Activated naive CD4-positive, alpha-beta T cell treated with anti-CD3 and anti-CD28 coated beads, Interleukin-2, amount 10 ng/mL, durations not matched to agents 7 days and 5 days (primary cell): ENCODE results near the gene C1orf141.
A peak's percentile ranks its signal among the peaks of the same experiment; 100 is the strongest.

Source experiments
- CTCF ChIA-PET: fragments of 350-600 bp; sonication (Branson Sonifier 250); formaldehyde crosslinking; loops from one replicate; lab custom pipeline; 2021; ENCODE audit warnings: antibody characterized with exemption; lab: Charles Lee
- DNase-seq: peaks from one replicate; pipeline ENCODE4 v3.0.0-alpha.2; 2020
- H3K27ac Mint-ChIP-seq: one replicate; pipeline ENCODE4 v1.8.0; 2021; ENCODE audit warnings: mild to moderate bottlenecking, moderate library complexity, mixed read lengths
- H3K27me3 Mint-ChIP-seq: one replicate; pipeline ENCODE4 v1.8.0; 2021; ENCODE audit warnings: mild to moderate bottlenecking, mixed read lengths
- H3K36me3 Mint-ChIP-seq: one replicate; pipeline ENCODE4 v1.8.0; 2021; ENCODE audit warnings: mixed read lengths
- H3K4me1 Mint-ChIP-seq: one replicate; pipeline ENCODE4 v1.8.0; 2021; ENCODE audit warnings: mixed read lengths
- H3K4me3 Mint-ChIP-seq: one replicate; pipeline ENCODE4 v1.8.0; 2021; ENCODE audit warnings: mild to moderate bottlenecking, moderate library complexity, mixed read lengths
- H3K9me3 Mint-ChIP-seq: one replicate; pipeline ENCODE4 v1.8.0; 2021; ENCODE audit warnings: mixed read lengths

The C1orf141 gene

DNA sequence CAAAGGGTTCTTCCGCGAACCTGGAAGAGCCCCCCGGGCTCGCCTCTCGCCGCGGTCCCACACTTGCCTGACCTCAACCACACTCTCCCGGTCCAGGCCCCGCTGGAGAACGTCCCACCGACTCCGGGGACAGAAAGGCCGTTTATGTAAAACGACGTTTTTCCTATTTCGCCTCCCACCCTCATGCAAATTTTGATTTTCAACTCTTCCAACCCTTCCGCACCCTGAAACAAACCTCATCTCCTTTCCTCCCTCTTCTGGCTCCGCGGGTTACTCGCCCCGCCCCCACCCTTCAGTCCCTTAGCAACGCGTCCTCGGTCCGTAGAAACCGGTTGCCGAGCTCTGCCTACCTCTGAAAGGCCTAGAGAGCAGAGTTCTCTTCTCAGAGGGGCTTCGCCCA, at the start of gene C1orf141:
C1orf141 (minus strand) TSS at position 276 of the 400 bp plus-strand sequence. CDS start 7,730 bp downstream, outside the sequence.
- CTCF ChIA-PET, result interaction anchor here (0.6 to 1.6 kb wide), 4 partner anchors 9 to 79 kb away, joined by 3 read pairs; no protein-coding TSS in a partner anchor
- Mint-ChIP-seq H3K9me3 (no peaks in the 10 kb centered on the region), H3K36me3 (no peaks in the 10 kb centered on the region), H3K4me3 (peak within 1 kb of the TSS; percentile 63), H3K27me3 (peaks cover 5% of the 10 kb centered on the region), H3K4me1 (peaks cover 8% of the 10 kb centered on the region), H3K27ac (no peak within 1 kb of the TSS)
- DNase-seq, result peak; percentile 44

DNA sequence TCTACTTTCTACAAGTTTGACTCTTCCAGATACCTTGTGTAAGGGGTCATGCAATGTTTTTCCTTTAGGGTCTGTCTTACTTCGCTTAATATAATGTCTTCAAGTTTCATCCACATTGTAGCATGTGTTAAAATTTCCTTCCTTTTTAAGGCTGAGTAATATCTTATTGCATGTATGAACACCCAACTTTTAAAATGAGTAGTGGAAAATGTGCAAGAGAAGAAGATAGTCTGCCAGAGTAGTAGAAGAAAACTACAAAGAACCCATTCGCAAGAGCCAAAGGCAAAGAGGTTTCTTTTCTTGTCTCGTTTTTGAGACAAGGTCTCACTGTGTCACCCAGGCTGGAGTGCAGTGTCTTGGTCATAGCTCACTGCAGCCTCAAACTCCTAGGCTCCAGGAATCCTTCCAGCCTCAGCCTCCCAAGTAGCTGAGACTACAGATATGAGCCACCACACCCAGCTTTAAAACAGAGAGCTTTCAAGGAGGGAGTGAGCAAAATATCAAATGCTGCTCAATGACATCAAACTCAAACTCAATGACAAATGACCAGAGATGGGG, 40.8 kb upstream of the C1orf141 start:
- H3K4me3 Mint-ChIP-seq, result no peak overlapping the region
- no peak for DNase-seq
- H3K4me1 Mint-ChIP-seq, result peaks cover 49% of the 10 kb centered on the region
- H3K9me3 Mint-ChIP-seq, result peaks cover 12% of the 10 kb centered on the region
- CTCF ChIA-PET, result interaction anchor here (1.2 to 1.6 kb wide), 2 partner anchors 36 to 38 kb away, joined by 3 to 8 read pairs; no protein-coding TSS in a partner anchor
- H3K27me3 Mint-ChIP-seq, result peaks cover 4% of the 10 kb centered on the region
- peak overlapping the region; percentile 25 for H3K27ac Mint-ChIP-seq
- peaks cover 9% of the 10 kb centered on the region for H3K36me3 Mint-ChIP-seq

DNA sequence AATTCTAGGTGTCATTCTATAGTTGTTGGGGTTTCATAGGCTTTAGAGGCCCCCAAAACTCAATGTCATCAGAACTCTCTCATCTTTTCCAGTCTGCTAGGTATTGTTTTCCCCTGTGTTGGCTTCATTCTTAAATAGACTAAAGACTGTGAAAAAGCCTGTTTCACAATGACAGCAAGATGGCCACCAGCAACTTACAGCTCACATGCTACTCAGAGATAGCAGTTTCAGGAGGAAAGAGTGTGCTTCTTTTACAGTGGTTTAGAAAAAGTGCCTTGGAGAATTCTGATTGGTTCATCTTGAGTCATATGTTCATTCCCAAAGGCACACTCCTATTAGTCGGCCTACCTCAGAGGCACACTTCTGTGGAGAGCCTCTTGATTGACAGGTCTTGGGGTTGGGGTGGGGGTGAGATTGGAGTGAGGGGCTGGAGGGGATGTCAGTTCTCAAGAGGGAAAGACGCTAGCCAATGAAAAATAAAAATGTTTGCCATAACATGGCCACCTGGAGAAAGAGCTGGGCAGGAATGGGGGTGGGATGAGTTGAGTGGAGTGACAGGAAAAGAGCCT, 40.0 kb upstream of the C1orf141 start:
- Mint-ChIP-seq H3K4me1 (peaks cover 50% of the 10 kb centered on the region), H3K36me3 (peaks cover 7% of the 10 kb centered on the region), H3K9me3 (peaks cover 12% of the 10 kb centered on the region), H3K27me3 (peaks cover 4% of the 10 kb centered on the region), H3K4me3 (no peak overlapping the region), H3K27ac (no peak overlapping the region)
- CTCF ChIA-PET, result interaction anchor here (1.0 to 1.6 kb wide), 2 partner anchors 17 to 39 kb away, joined by 3 to 8 read pairs; no protein-coding TSS in a partner anchor
- no peak for DNase-seq

DNA sequence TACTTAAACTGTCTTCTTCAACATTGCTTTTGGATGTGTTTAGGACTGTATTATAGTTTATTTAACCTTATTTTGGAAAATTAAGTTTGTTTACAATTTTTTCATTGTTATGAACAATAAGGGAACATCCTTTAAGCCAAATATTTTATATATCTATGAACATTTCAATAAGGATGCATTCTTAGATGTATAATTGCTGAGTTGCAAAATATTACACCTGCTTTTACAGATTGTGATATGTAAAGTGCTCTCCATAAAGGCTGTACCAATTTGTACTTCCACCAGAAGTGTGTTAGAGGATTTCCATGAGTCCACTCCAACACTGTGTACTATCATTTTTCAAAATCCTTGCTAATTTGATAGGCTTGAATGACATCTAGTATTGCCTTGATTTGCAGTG, 39.2 kb upstream of the C1orf141 start:
- Mint-ChIP-seq H3K9me3 (peaks cover 12% of the 10 kb centered on the region), H3K27me3 (peaks cover 4% of the 10 kb centered on the region), H3K27ac (no peak overlapping the region), H3K4me1 (peaks cover 56% of the 10 kb centered on the region), H3K36me3 (peaks cover 7% of the 10 kb centered on the region), H3K4me3 (no peak overlapping the region)
- DNase-seq, result no peak
- CTCF ChIA-PET, result no interaction called here

DNA sequence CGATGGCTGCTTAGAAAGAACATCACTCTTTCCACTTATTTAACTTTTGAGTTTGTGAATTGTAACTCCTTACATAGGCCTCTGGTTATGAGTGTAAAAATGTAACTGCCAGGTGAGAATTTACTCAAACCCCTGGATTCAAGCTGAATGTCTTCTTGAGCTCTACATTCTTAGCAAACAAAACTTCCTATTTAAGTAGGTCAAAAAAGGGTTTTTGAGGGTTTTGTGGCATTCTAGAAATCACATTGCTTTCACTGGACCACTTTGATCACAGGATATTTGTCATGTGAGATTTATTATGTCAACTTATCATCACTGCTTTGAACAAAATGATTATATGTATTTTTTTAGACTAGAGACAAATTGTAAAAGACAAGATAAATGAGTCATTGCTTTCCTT, 37.2 kb upstream of the C1orf141 start:
- peaks cover 63% of the 10 kb centered on the region for H3K4me1 Mint-ChIP-seq
- peaks cover 5% of the 10 kb centered on the region for H3K36me3 Mint-ChIP-seq
- no peak for DNase-seq
- no peak overlapping the region for H3K4me3 Mint-ChIP-seq
- CTCF ChIA-PET, result interaction anchor here (0.8 to 13.1 kb wide), 5 partner anchors 12 to 40 kb away, joined by 3 to 175 read pairs (median 7); no protein-coding TSS in a partner anchor
- H3K27ac Mint-ChIP-seq, result peak overlapping the region; percentile 85
- peaks cover 9% of the 10 kb centered on the region for H3K9me3 Mint-ChIP-seq
- peaks cover 4% of the 10 kb centered on the region for H3K27me3 Mint-ChIP-seq

DNA sequence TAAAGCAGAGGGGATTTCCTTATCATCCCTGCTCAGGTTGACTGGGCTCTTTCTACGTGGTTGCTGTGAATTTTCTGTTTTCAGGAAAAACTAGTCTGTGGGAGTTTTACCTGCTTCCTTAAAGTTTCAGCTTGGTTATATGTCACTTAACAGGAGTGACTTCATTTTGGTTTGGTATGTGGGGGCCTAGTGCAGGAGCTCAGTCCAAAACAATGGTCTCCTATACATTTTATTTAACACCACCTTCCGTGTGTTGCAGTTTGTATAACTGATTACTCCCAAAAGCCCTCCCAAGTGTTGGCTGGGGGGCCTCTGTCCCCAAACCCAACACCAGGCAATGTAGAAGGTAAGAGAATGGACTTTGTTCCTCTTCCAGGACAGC, 36.8 kb upstream of the C1orf141 start:
- Mint-ChIP-seq H3K4me1 (peaks cover 63% of the 10 kb centered on the region), H3K27ac (peak overlapping the region; percentile 85), H3K4me3 (no peak overlapping the region), H3K9me3 (peaks cover 7% of the 10 kb centered on the region), H3K36me3 (peaks cover 5% of the 10 kb centered on the region), H3K27me3 (peaks cover 4% of the 10 kb centered on the region)
- CTCF ChIA-PET, result interaction anchor here (0.8 to 13.1 kb wide), 5 partner anchors 11 to 40 kb away, joined by 3 to 175 read pairs (median 7); no protein-coding TSS in a partner anchor
- DNase-seq, result no peak

DNA sequence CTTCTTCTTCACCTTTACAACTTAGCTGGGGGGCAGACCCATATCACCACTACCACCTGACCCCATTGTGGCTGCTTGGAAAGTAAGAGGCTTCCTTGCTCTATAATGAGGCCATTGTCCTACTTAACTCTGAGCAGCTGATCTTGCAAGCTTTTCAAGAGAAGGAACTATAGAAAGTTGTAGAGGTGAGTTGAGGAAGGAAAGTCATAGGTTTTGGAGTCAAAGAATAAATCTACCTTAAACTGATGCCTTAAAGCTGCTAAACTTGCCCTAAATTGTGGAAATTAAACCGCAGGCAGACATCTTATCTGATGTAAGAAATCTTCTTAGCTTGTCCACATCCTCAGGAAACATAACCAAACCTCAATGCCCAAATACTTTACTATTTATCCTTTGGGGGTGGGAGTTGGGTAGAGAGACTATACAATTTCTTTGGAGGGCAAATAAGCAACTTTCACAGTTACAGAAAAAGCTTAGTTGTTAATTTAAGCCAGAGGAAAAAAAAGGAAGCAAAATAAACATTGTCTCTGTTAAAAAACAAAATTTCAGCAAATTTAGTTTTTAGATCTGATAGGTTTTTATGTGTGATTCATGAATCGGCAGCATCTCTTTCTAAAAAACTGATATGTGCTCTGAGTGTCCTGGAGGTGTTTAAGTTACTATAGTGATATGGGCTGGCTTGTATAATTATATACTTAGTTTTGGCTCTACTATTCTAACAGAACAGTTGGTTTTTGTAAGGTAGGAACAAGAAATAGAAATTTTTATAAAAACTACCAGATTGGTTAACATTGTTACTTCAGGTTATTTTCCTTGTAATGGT, 36.2 kb upstream of the C1orf141 start:
- CTCF ChIA-PET, result interaction anchor here (0.8 to 13.1 kb wide), 5 partner anchors 11 to 101 kb away, joined by 3 to 175 read pairs (median 7); no protein-coding TSS in a partner anchor
- Mint-ChIP-seq H3K4me1 (peaks cover 65% of the 10 kb centered on the region), H3K27me3 (peaks cover 4% of the 10 kb centered on the region), H3K27ac (peak overlapping the region; percentile 85), H3K4me3 (peak overlapping the region; percentile 53), H3K9me3 (peaks cover 4% of the 10 kb centered on the region), H3K36me3 (peaks cover 5% of the 10 kb centered on the region)
- peak; percentile 28 for DNase-seq

DNA sequence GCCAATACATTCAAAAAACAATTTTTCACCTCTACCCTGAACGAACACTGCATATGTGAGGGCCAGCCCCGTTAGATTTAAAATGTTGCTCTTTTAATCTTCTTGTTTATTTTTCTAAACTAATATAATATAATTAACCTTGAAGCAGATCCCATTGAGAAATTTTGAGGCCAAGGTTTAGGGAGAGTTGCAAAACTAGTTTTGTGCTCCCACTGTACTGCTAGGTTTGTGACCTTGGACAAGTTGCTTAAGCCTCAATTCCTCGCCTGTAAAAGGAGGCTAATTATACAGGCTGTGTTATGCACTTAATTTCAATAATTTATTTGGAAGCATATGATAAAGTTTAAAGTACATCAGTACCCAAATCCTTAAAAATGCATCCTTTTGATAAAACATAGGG, 35.2 kb upstream of the C1orf141 start:
- H3K4me1 Mint-ChIP-seq, result peaks cover 60% of the 10 kb centered on the region
- peaks cover 5% of the 10 kb centered on the region for H3K9me3 Mint-ChIP-seq
- DNase-seq, result no peak
- H3K4me3 Mint-ChIP-seq, result no peak overlapping the region
- no peak overlapping the region for H3K27ac Mint-ChIP-seq
- no peaks in the 10 kb centered on the region for H3K27me3 Mint-ChIP-seq
- peaks cover 4% of the 10 kb centered on the region for H3K36me3 Mint-ChIP-seq
- CTCF ChIA-PET, result interaction anchor here (3.6 to 13.1 kb wide), 2 partner anchors 21 to 42 kb away, joined by 17 to 175 read pairs; no protein-coding TSS in a partner anchor

DNA sequence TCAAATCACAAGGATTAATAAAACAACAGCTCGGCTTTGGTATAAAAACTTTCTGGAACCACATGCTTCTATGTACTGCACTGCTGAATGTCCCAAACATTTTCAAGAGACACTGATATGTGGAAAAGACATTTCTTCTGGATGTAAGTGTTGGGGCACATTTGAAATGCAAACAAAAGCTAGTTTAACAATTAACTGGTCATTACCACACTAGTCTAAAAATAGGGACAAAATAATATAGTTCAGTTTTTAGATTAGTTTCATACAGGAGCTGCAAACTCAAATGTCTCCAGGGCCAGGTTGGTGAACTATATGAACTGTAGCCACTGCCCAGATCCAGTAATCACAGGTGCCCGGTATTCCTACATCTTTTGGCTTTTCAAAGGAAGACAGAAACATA, 34.7 kb upstream of the C1orf141 start:
- CTCF ChIA-PET, result interaction anchor here (3.6 to 13.1 kb wide), 2 partner anchors 20 to 42 kb away, joined by 17 to 175 read pairs; no protein-coding TSS in a partner anchor
- H3K27ac Mint-ChIP-seq, result no peak overlapping the region
- H3K36me3 Mint-ChIP-seq, result peaks cover 3% of the 10 kb centered on the region
- H3K27me3 Mint-ChIP-seq, result no peaks in the 10 kb centered on the region
- H3K9me3 Mint-ChIP-seq, result peaks cover 5% of the 10 kb centered on the region
- no peak for DNase-seq
- peaks cover 59% of the 10 kb centered on the region for H3K4me1 Mint-ChIP-seq
- H3K4me3 Mint-ChIP-seq, result no peak overlapping the region

DNA sequence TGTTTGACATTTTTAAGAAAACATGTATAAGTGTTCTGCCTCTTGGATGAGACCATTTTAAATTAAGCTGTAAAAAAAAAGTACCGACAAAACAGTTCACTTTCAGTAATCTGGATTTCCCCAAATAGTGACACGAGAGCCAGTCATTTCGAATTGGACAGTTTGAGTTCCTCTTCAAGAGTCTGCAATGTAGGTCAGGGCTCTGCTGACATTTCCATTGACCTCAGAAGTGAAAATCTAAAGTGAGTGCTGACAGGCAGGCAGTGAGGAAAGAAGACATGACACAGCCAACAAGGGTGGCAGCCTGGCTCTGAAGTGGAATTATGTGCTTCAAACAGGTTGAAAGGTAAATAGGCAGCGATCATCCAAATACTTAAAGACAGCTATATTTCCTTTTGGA, 31.4 kb upstream of the C1orf141 start, which contains the start of gene IL23R:
IL23R (plus strand) TSS at position 259 of the 400 bp plus-strand sequence. CDS start 1,667 bp downstream, outside the sequence.
- DNase-seq, result no peak
- peaks cover 50% of the 10 kb centered on the region for H3K4me1 Mint-ChIP-seq
- H3K4me3 Mint-ChIP-seq, result no peak within 1 kb of the TSS
- CTCF ChIA-PET, result interaction anchor here (1.2 to 13.1 kb wide), 4 partner anchors 17 to 170 kb away, joined by 3 to 175 read pairs (median 25); no protein-coding TSS in a partner anchor
- no peak within 1 kb of the TSS for H3K27ac Mint-ChIP-seq
- no peaks in the 10 kb centered on the region for H3K27me3 Mint-ChIP-seq
- peaks cover 5% of the 10 kb centered on the region for H3K9me3 Mint-ChIP-seq
- H3K36me3 Mint-ChIP-seq, result no peaks in the 10 kb centered on the region

DNA sequence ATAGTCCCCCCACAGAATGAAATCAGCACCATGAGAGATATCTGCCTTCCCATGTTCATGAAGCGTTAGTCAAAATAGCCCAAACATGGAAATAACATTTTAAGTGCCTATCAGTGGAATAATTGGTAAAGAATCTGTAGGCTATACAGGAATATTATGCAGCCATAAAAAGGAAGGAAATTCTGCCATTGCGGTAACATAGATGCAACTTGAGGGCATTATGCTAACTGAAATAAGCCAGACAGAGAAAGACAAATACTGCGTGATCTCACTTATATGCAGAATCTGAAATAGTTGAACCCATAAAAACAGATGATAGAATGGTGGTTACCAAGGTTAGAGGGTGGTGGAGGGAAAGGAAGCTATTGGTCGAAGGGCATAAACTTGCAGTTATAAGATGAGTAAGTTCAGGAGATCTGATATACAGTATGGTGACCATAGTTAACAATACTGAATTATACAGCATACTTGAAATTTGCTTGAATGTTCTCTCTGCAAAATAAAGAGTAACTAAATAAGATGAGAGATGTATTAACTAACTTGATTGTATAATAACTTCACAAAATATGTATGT, 30.8 kb upstream of the C1orf141 start:
- peaks cover 43% of the 10 kb centered on the region for H3K4me1 Mint-ChIP-seq
- H3K27me3 Mint-ChIP-seq, result no peaks in the 10 kb centered on the region

DNA sequence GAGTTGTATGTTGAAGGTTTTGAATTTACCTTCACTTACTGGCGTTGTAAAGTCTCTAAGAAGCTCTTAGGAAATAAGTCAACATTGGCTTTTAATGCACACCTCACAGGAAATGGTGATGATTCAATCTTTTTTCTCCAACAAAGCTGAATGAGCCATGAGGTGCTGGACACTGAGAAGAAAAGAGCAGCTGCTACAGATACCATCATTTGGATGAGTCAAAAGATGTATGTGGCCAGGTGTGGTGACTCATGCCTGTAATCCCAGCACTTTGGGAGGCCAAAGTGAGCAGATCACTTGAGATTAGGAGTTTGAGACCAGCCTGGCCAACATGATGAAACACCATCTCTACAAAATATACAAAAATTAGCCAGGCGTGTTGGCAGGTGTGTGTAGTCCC, 28.2 kb upstream of the C1orf141 start:
- Mint-ChIP-seq H3K4me3 (no peak overlapping the region), H3K4me1 (peaks cover 28% of the 10 kb centered on the region), H3K36me3 (no peaks in the 10 kb centered on the region), H3K27me3 (no peaks in the 10 kb centered on the region), H3K27ac (peak overlapping the region; percentile 35), H3K9me3 (peaks cover 5% of the 10 kb centered on the region)
- CTCF ChIA-PET, result interaction anchor here (0.8 to 13.1 kb wide), 6 partner anchors 10 to 49 kb away, joined by 3 to 175 read pairs (median 6); no protein-coding TSS in a partner anchor
- DNase-seq, result peak; percentile 35

More for the DNA sequence above, 30.8 kb upstream of the C1orf141 start:
- no peak overlapping the region for H3K4me3 Mint-ChIP-seq
- H3K27ac Mint-ChIP-seq, result no peak overlapping the region
- no peaks in the 10 kb centered on the region for H3K36me3 Mint-ChIP-seq
- DNase-seq, result no peak
- CTCF ChIA-PET, result interaction anchor here (1.9 to 13.1 kb wide), 3 partner anchors 16 to 169 kb away, joined by 4 to 175 read pairs (median 46); no protein-coding TSS in a partner anchor
- peaks cover 5% of the 10 kb centered on the region for H3K9me3 Mint-ChIP-seq

DNA sequence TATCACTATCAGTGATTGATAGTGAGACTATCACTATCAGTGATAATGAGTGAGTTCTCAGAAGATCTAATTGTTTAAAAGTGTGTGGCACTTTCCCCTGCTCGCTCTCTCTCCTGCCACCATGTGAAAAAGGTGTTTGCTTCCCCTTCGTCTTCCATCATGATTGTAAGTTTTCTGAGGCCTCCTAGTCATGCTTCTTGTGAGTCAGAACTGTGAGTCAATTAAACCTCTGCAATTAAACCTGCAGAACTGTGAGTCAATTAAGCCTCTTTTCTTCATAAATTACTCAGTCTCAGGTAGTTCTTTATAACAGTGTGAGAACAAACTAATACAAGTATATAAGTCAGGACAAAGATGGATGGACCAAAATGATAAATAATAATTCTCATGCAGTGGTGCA, 24.5 kb upstream of the C1orf141 start:
- DNase-seq, result no peak
- Mint-ChIP-seq H3K4me1 (peaks cover 16% of the 10 kb centered on the region), H3K36me3 (peaks cover 4% of the 10 kb centered on the region), H3K4me3 (no peak overlapping the region), H3K27ac (no peak overlapping the region), H3K9me3 (peaks cover 6% of the 10 kb centered on the region), H3K27me3 (no peaks in the 10 kb centered on the region)
- CTCF ChIA-PET, result no interaction called here
